Naive B cell (primary cell): Measurements from ENCODE around the gene AOC1. TPM values are rescaled to one million over a fixed set of nuclear protein-coding genes. Genes with fewer than 3 reads are reported as not detected.

ENCODE experiments used
- polyA plus RNA-seq, 6 donors: library from polyadenylated mRNA; unstranded; fragments of 300-500 nt; fragmentation: Illumina TruSeq; gene quantifications; one replicate each; pipeline ENCODE4 v1.2.3, GENCODE V29; 2021; ENCODE audit warnings: low read depth in 6 of 6

Gene AOC1
- polyA plus RNA-seq, 6 donors from 2014 or later = not detected

Other genes starting within 250 kb of the AOC1 start
- 1 to 10 TPM in 1 of 6 donors, under 1 TPM in 5; 0.22 to 1.4 (median 0.31) TPM for gene GIMAP6, start 220.1 kb upstream of the AOC1 start, polyA plus RNA-seq
- gene GIMAP2, start 166.8 kb upstream of the AOC1 start, polyA plus RNA-seq = 10 to 100 TPM in 5 of 6 donors, 1 to 10 TPM in 1; 8.2 to 40.4 (median 14.0) TPM
- 1 to 10 TPM in 3 of 6 donors, under 1 TPM in 3; 0.58 to 1.8 (median 0.92) TPM for gene GIMAP1, start 135.9 kb upstream of the AOC1 start, polyA plus RNA-seq
- 1 to 10 TPM in 3 of 6 donors, under 1 TPM in 3; 0.26 to 2.5 (median 1.1) TPM for gene GIMAP5, start 115.1 kb upstream of the AOC1 start, polyA plus RNA-seq
- gene TMEM176B, start 52.2 kb upstream of the AOC1 start, polyA plus RNA-seq = 1 to 10 TPM in 2 of 6 donors, under 1 TPM in 1, not detected in 3; 0.23 to 1.8 (median 1.3) TPM
- 1 to 10 TPM in 1 of 6 donors, under 1 TPM in 1, not detected in 4; 0.44 to 1.9 TPM for gene TMEM176A, start 51.7 kb upstream of the AOC1 start, polyA plus RNA-seq
- under 1 TPM in 3 of 6 donors, not detected in 3; 0.17 to 0.29 (median 0.29) TPM for gene KCNH2, start 125.8 kb downstream of the AOC1 start, polyA plus RNA-seq
- gene NOS3, start 138.5 kb downstream of the AOC1 start, polyA plus RNA-seq = 1 to 10 TPM in 4 of 6 donors, under 1 TPM in 2; 0.29 to 2.8 (median 1.3) TPM
- gene ATG9B, start 172.0 kb downstream of the AOC1 start, polyA plus RNA-seq = 10 to 100 TPM in 2 of 6 donors, 1 to 10 TPM in 4; 7.6 to 14.3 (median 9.6) TPM
- 10 to 100 TPM; 18.4 to 32.4 (median 23.4) TPM for gene ABCB8, start 175.9 kb downstream of the AOC1 start, polyA plus RNA-seq
- gene ASIC3, start 196.0 kb downstream of the AOC1 start, polyA plus RNA-seq = not detected
- gene CDK5, start 205.4 kb downstream of the AOC1 start, polyA plus RNA-seq = 10 to 100 TPM in 3 of 6 donors, 1 to 10 TPM in 3; 7.3 to 10.5 (median 9.6) TPM
- gene SLC4A2, start 207.1 kb downstream of the AOC1 start, polyA plus RNA-seq = 10 to 100 TPM in 3 of 6 donors, 1 to 10 TPM in 3; 8.5 to 17.1 (median 12.2) TPM
- gene FASTK, start 228.3 kb downstream of the AOC1 start, polyA plus RNA-seq = 10 to 100 TPM; 31.6 to 52.0 (median 38.1) TPM
- 10 to 100 TPM; 36.3 to 66.1 (median 45.5) TPM for gene TMUB1, start 231.0 kb downstream of the AOC1 start, polyA plus RNA-seq
- gene AGAP3, start 234.0 kb downstream of the AOC1 start, polyA plus RNA-seq = 1 to 10 TPM in 1 of 6 donors, under 1 TPM in 2, not detected in 3; 0.58 to 1.2 (median 0.66) TPM